Measurements from ENCODE around the gene SHISA7. TPM values are rescaled to one million over a fixed set of nuclear protein-coding genes. Genes with fewer than 3 reads are reported as not detected.

SHISA7 gene
- total RNA-seq, 1 donor from 2014 or later, result not detected

DNA sequence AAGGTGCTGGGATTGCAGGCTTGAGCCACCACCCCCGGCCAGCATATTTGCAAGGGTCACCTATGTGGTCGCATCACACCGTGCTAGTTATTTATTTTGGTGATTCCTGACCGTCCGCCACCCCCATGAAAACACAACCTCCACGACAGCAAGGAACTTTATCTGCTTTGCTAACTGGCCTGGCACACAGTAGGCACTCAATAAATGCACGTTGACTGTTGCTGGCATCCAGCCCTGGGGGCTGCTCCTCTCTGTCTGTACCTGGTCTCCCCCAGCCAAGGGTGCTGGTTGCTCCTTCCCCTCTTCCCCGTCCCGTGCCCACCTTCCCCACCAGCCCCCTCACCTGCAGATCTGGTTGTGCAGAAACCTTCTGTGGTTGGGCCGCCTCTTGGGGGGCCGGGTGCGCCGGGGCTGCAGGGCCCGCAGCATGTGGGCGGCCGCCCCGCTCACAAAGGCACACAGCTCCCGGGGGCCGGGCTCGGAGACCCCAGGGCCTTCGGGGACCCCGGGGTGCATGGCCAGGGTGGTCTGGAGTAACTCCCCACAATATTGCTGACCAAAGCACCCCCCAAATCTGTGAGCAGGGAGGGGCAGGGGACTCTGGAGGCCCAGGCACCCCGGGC, 21.1 kb upstream of the SHISA7 start:
- no peak for DNase-seq (ENCODE audit: extremely low read depth, low read depth, low spot score)

GRCh38 chr19:55463583-55464031, 20.5 kb upstream of the SHISA7 start:
- DNase-seq (ENCODE audit: extremely low read depth, low read depth, low spot score), result no peak

DNA sequence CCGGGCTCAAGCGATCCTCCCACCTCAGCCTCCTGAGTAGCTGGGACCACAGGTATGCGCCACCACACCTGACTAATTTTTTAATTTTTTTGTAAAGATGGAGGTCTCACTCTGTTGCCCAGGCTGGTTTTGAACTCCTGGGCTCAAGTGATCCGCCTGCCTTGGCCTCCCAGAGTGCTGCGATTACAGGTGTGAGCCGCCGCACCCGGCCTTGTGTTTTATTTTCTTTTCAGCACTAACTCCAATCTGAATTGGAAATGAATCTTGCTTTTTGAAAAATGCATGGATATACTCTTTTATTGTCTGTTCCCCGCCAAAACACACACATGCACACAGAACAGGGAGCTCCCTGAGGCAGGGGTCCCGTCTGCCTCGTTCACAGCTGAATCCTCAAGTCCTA, 19.6 kb upstream of the SHISA7 start:
- DNase-seq (ENCODE audit: extremely low read depth, low read depth, low spot score), result no peak

GRCh38 chr19:55461974-55462626, 19.0 kb upstream of the SHISA7 start:
- DNase-seq (ENCODE audit: extremely low read depth, low read depth, low spot score), result no peak

- DNase-seq (ENCODE audit: extremely low read depth, low read depth, low spot score), result peak; percentile 89
Measured at GRCh38 chr19:55461259-55461973, 18.3 kb upstream of the SHISA7 start, which contains the start of gene ISOC2. ISOC2 (minus strand) TSS chr19:55461642; CDS start chr19:55456486, 5,156 bp downstream.

GRCh38 chr19:55460670-55461258, 17.7 kb upstream of the SHISA7 start:
- DNase-seq (ENCODE audit: extremely low read depth, low read depth, low spot score), result no peak

DNA sequence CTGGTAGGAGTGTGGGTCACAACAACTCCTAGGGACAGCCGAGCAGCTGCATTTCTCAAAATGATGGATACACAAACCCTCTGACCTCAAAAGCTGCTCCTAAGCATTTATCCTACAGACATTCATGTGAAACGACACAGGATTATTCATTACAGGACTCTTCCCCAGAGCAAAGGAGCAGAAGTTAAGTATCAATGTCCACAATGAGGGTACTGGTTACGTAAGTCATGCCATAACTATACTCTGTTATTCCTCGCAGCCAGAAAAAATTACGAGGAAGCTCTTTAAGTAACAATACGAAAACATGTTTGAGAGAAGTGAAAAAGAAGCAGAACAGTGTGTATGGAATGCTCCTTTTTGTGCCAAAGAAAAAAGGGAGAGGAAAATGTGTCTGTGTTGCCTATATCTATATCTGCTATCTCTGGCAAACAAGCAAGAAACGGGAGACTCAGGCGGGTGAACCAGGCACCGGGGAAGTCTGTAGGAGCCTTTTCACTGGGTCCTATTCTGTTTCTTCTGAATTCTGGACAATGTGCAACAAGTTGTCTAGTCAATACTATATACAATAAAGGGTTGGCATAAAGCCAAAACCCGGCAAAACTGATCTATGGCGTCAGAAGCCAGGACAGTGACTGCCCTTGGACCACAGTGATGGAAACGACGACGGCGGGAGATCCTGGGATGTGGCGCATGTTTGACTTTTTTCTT, 17.0 kb upstream of the SHISA7 start:
- no peak for DNase-seq (ENCODE audit: extremely low read depth, low read depth, low spot score)

GRCh38 chr19:55459551-55459949, 16.4 kb upstream of the SHISA7 start:
- DNase-seq (ENCODE audit: extremely low read depth, low read depth, low spot score), result no peak

DNA sequence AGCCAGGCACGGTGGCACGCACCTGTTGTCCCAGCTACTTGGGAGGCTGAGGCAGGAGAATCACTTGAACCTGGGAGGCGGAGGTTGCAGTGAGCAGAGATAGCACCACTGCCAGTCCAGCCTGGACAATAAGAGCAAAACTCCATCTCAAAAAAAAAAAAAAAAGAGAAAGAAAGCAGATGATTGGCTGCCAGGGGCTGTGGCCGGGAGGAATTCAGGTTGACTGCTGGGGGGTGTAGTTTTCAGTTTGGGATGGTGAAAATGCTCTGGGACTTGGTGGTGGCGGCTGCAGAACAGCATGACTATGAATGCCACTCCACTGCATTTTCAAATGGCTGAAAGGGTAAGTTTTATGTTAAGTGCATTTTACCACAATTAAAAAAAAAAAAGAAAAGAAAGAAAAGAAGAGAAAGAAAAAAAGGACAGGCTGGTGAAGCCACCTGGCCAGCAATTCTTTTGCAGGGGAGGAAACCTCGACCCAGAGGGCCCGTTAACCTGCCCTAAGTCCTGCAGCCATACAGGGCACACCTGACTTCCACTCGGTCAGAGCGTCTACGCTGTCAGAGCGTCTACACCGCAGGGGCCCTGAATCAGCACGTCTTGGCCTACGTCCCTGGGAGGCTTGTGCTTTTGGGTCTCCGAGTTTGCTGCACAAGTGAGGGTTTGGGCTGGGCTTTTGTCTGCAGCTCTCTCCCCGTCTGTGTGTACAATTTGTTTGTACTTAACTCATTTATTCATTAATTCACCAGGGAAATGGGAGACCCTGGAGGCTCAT, 14.8 kb upstream of the SHISA7 start:
- no peak for DNase-seq (ENCODE audit: extremely low read depth, low read depth, low spot score)

DNA sequence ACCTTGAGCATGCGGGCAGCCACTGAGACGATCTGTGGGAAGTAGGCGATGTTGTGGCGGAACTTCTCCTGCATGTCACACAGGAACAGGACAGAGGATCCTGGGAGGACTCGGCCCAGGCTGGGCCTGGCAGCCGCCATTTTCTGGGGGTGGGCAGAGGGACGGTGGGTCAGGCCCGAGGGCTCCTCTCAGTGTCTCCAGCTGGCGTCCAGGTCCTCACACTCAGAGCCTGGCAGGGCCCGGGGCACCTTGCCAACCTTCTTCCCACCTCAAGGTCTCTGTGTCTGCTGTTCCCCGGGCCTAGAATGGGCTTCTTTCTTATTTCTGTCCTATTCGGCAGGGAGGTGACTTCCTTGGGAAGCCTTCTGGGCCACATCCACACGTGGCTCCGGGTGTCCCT, 13.2 kb upstream of the SHISA7 start:
- no peak for DNase-seq (ENCODE audit: extremely low read depth, low read depth, low spot score)

- DNase-seq (ENCODE audit: extremely low read depth, low read depth, low spot score), result no peak
Measured at GRCh38 chr19:55455576-55456235, 12.6 kb upstream of the SHISA7 start.

DNA sequence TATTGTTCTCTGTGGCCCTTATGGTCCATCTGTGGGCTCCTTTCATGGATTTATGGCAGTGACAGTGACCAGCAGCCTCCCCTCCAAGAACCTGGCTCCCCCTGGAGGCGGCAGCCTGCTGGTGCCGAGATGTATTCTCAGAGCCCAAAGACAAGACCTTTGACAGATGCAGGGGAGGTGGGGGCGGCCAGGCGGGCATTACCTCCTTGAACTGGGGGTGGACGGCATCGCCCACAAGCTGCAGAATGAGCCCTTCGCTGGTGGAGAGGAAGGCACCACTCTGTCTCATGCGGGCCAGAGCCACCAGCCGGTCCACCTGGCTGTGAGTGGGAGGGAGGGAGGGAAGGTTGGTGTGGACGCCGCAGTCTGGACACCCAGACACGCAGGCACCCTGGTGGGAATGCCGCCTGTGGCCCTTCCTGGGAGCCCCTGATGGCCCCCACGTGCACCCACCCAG, 11.7 kb upstream of the SHISA7 start:
- no peak for DNase-seq (ENCODE audit: extremely low read depth, low read depth, low spot score)

DNA sequence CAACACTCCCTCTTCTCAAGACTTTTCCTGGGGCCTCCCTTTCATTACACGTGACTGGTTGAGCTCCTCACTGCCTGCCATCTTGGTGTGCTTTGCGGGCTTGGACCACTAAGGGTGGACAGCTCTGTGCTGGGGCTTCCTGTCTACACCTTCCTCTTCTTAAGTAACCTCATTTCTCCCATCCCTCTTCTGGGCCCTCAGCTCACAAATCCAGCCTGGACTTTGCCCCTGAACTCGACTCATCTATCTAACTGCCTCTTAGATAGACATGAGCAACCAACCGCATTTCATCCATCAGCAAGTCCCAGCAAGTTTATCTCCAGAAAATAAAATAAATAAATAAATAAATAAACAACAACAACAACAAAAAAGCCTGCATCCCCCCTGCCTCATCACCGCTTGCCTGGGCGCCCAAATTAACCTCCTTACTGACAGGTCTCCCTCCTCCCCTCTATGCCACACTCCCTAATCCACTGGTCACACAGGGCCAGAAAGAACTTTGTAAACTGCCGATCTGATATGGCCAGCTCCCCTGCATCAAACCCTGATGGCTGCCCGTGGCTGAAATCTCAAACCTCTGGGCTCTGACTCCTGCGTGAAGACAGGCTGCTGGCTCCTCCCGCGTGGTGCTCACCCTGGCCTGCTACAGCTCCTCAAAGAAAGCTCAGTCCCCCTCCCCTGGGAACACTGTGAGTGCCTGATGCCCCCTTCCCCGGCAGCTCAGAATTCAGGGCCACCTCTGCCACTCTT, 10.6 kb upstream of the SHISA7 start:
- no peak for DNase-seq (ENCODE audit: extremely low read depth, low read depth, low spot score)

DNA sequence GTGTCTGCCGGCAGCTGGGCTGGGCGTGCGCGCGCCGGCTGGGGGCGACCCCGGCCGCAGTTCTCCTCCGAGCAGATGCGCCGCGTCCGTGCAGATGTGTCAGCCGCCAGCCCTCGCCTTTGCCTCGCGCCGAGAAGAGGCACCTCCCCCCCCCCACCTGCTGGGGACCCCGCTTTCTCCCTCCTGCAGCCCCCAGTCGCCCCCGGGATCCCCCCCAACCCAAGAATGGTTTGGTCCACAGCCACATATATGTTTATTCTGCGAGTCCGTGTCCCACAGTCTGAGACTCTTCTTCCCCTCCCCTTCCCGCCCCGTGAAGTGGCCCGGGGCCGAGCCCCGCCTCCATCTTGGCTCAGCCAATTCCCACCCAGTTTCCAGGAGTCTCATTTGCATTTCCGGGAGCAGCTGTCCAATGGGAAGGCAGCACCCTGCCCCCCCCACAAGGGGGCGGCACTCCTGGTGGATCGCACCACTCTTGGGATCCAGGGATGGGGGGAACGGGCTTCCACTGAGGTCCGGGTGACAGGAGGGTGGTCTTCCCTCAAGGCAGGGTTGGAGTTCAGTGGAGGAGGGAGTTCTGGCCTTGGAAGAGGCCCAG, 9.7 kb upstream of the SHISA7 start:
- DNase-seq (ENCODE audit: extremely low read depth, low read depth, low spot score), result no peak

GRCh38 chr19:55451965-55452748, 9.1 kb upstream of the SHISA7 start:
- no peak for DNase-seq (ENCODE audit: extremely low read depth, low read depth, low spot score)

- no peak for DNase-seq (ENCODE audit: extremely low read depth, low read depth, low spot score)
Measured at GRCh38 chr19:55451163-55451964, 8.3 kb upstream of the SHISA7 start.

DNA sequence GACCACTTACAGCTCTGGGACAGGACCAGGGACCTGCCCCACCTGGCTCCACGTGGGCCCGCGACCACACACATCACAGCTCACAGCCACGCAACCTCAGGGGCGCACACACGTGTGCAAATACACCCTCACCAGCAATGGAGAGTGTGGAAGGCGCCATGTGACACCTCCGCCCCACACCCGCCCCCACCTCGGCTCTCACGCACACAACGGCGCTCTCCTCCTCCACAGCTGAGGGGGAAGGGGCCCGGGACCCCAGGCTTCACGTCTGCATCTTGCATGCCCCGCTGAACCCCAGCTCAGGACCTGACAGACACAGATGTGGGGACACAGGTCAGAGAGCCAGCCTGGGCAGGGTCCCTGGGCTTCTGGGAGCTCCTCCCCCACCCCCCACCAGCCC, 6.4 kb upstream of the SHISA7 start:
- no peak for DNase-seq (ENCODE audit: extremely low read depth, low read depth, low spot score)
